GM19351 (cell line): ENCODE data around the gene RAB29.

Experiments
- ATAC-seq: cut with Tn5 transposase; IDR thresholded peaks from one replicate; pipeline ENCODE4 v1.9.1; 2021; ENCODE audit warnings: mild to moderate bottlenecking, moderate library complexity; ENCODE audit not compliant: unreplicated experiment

Gene RAB29

GRCh38 chr1:205797168-205797567 lies 21.9 kb upstream of the RAB29 start:
- no peak for ATAC-seq

- peak; percentile 55 for ATAC-seq
Observed at GRCh38 chr1:205794011-205794730, 18.9 kb upstream of the RAB29 start.

- peak; percentile 15 for ATAC-seq
Observed at GRCh38 chr1:205792961-205793673, 17.8 kb upstream of the RAB29 start.

GRCh38 chr1:205792481-205792881 lies 17.2 kb upstream of the RAB29 start:
- peak; percentile 61 for ATAC-seq

GRCh38 chr1:205791568-205792180 lies 16.4 kb upstream of the RAB29 start:
- ATAC-seq: peak; percentile 64

GRCh38 chr1:205787287-205787916 lies 12.1 kb upstream of the RAB29 start:
- ATAC-seq: no peak

- ATAC-seq: no peak
Observed at GRCh38 chr1:205786601-205787000, 11.3 kb upstream of the RAB29 start.

GRCh38 chr1:205785446-205785845 lies 10.2 kb upstream of the RAB29 start:
- ATAC-seq: no peak

GRCh38 chr1:205783904-205784303 lies 8.6 kb upstream of the RAB29 start:
- ATAC-seq: no peak

GRCh38 chr1:205783433-205783795 lies 8.1 kb upstream of the RAB29 start:
- ATAC-seq: no peak

GRCh38 chr1:205782627-205783432 lies 7.5 kb upstream of the RAB29 start:
- ATAC-seq: no peak

- ATAC-seq: no peak
Observed at GRCh38 chr1:205780335-205780734, 5.1 kb upstream of the RAB29 start.

- ATAC-seq: no peak
Observed at GRCh38 chr1:205777994-205778393, 2.7 kb upstream of the RAB29 start.

GRCh38 chr1:205775717-205776056 lies 405 bp upstream of the RAB29 start:
- no peak for ATAC-seq

- ATAC-seq: peak; percentile 9
Observed at GRCh38 chr1:205774198-205775014, 876 bp downstream of the RAB29 start.

- ATAC-seq: no peak
Observed at GRCh38 chr1:205772607-205773032, 2.7 kb downstream of the RAB29 start.

- ATAC-seq: no peak
Observed at GRCh38 chr1:205770618-205771017, 4.7 kb downstream of the RAB29 start.

- no peak for ATAC-seq
Observed at GRCh38 chr1:205769641-205770365, 5.5 kb downstream of the RAB29 start.

GRCh38 chr1:205767248-205767647 lies 8.0 kb downstream of the RAB29 start:
- no peak for ATAC-seq
